Measurements from ENCODE around the gene LCTL. TPM values are rescaled to one million over a fixed set of nuclear protein-coding genes. Genes with fewer than 3 reads are reported as not detected.

LCTL gene
- total and polyA plus RNA-seq, 2 of the 8 experiments (the other 6 are each of a cell fraction or from before 2014, with no cell fraction given): 5.5 to 6.2 TPM

DNA sequence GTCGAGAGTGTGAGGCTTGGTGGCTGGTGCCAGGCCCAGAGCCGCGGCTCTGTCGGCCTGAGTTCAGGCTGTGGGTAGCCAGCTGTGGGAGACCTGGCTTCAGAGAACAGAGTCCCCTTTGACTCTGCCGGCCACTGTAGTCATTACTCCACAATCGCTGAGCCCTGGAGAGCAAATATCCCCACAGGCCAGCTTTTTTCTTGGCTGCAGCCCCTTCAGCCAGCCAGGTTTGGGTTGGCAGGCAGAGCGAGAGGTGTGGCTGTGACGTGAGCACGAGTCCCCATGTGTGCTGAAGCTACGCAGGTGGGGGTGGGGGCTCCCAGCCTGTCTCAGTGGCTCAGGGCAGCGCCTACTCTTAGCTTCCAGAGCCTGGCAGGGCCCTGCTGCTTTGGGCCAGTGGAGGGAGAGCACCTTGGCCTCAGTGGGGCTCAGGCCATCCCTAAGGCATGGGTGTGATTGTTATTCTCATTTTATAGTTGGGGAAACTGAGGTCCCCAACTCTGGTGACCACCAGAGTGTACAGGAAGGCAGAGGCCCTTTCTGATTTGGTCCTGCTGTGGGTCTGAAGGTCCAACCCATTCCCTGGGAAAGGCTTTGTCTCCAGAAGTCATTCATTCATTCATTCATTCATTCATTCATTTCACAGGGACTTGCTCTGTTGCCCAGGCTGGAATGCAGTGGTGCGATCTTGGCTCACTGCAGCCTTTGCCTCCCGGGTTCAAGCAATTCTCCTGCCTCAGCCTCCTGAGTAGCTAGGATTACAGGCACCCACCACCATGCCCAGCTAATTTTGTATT lies 45.7 kb upstream of the LCTL start:
- Histone ChIP-seq H3K14ac (ENCODE audit: insufficient read length) (no peak overlapping the region), H2AK5ac (ENCODE audit: low read depth, low read length) (no peak overlapping the region), H4K8ac (ENCODE audit: extremely low read depth, insufficient read depth, low read length) (peak overlapping the region; percentile 45; the same call in 1 of the 2 replicates), H2BK20ac (ENCODE audit: low read length) (no peak overlapping the region; the same call in 1 of the 2 replicates), H3K4ac (replicated peaks; ENCODE audit: insufficient read length, low read depth, low read length) (no peak overlapping the region), H3K18ac (ENCODE audit: extremely low read depth, low read length) (no peak overlapping the region), H3K79me2 (ENCODE audit: control insufficient read depth in 1 of 2, insufficient read depth in 2 of 2, low read length in 2 of 2) (no peaks in the 10 kb centered on the region), H3K9ac (replicated peaks in 1 of 4; ENCODE audit: extremely low read depth in 1 of 4, low read depth in 3 of 4, low read length in 3 of 4) (no peak overlapping the region), H2BK120ac (replicated peaks; ENCODE audit: low read depth, low read length) (no peak overlapping the region), H3K4me2 (ENCODE audit: insufficient read depth in 1 of 2, low read depth in 2 of 2, low read length in 2 of 2) (no peak overlapping the region), H3K36me3 (ENCODE audit: control insufficient read depth in 2 of 4, insufficient read depth in 4 of 4, low read length in 3 of 4) (no peaks in the 10 kb centered on the region), H3K9me3 (ENCODE audit: insufficient read depth in 2 of 2, low read depth in 1 of 2, low read length in 1 of 2) (no peaks in the 10 kb centered on the region), H3K23ac (ENCODE audit: insufficient read length) (no peak overlapping the region), H2BK12ac (ENCODE audit: low read depth, low read length) (no peak overlapping the region), H4K5ac (ENCODE audit: insufficient read length, low read depth, low read length) (no peak overlapping the region), H3K27me3 (replicated peaks in 1 of 4; ENCODE audit: control insufficient read depth in 3 of 4, extremely low read depth in 1 of 4, insufficient read depth in 3 of 4, low read length in 3 of 4) (no peaks in the 10 kb centered on the region), H4K20me1 (replicated peaks in 1 of 2; ENCODE audit: control insufficient read depth in 1 of 2, insufficient read depth in 2 of 2, low read length in 2 of 2) (no peaks in the 10 kb centered on the region), H3K4me3 (ENCODE audit: extremely low read depth in 1 of 4, insufficient read depth in 2 of 4, low read depth in 3 of 4, low read length in 4 of 4) (no peak overlapping the region), H3K23me2 (ENCODE audit: low read depth, low read length) (no peaks in the 10 kb centered on the region), H3K4me1 (replicated peaks in 1 of 4; ENCODE audit: control insufficient read depth in 3 of 4, insufficient read depth in 4 of 4, low read length in 3 of 4) (no peaks in the 10 kb centered on the region; a peak in 1 of 7 replicates), H3K79me1 (ENCODE audit: low read depth, low read length) (no peaks in the 10 kb centered on the region), H4K91ac (replicated peaks; ENCODE audit: insufficient read length, low read length) (no peak overlapping the region), H2BK15ac (ENCODE audit: low read length) (no peak overlapping the region), H2BK5ac (ENCODE audit: low read depth, low read length) (no peak overlapping the region), H2AFZ (ENCODE audit: low read length) (peak overlapping the region; percentile 12; the same call in 1 of the 2 replicates), H3K56ac (replicated peaks; ENCODE audit: insufficient read length, low read depth, low read length) (no peak overlapping the region), H3K27ac (ENCODE audit: low read depth, low read length) (no peak overlapping the region)
- FAIRE-seq (no peak), DNase-seq (ENCODE audit: low read depth in 1 of 2, low spot score in 2 of 2) (no peak)
- CTCF ChIA-PET (ENCODE audit: partially characterized antibody): interaction anchor here (0.6 to 22.4 kb wide), 8 partner anchors 10 to 239 kb away, joined by 3 to 361 read pairs (median 8); partner anchors contain the start of gene SMAD6
- POLR2A ChIA-PET (ENCODE audit: partially characterized antibody): no interaction called here
- WGBS, 2 experiments (ENCODE audit: extremely low coverage in 1 of 2, insufficient coverage in 1 of 2, insufficient read length in 1 of 2, insufficient replicate concordance in 2 of 2, low coverage in 1 of 2, low lambda C conversion rate in 2 of 2, missing lambda C conversion rate in 1 of 2): 92% methylated on average over 12 of the region's 13 CpGs; no CpG with 5 or more reads in 1 of the 2 experiments
- TF ChIP-seq CEBPB (IDR thresholded peaks at IDR 0.05; ENCODE audit: low read depth, low read length): no peak
- TF ChIP-seq JUND (IDR thresholded peaks at IDR 0.05; ENCODE audit: low read length): no peak
- TF ChIP-seq SAP30 (IDR thresholded peaks at IDR 0.05; ENCODE audit: insufficient read depth, insufficient replicate concordance, low read length): no peak
- TF ChIP-seq SRF (IDR thresholded peaks at IDR 0.05; ENCODE audit: low read depth, low read length): no peak
- TF ChIP-seq KDM4A (IDR thresholded peaks at IDR 0.05; ENCODE audit: low read depth, low read length, severe bottlenecking): no peak
- TF ChIP-seq HDAC6 (IDR thresholded peaks at IDR 0.05; ENCODE audit: low read depth, low read length): no peak
- TF ChIP-seq SIX5 (IDR thresholded peaks at IDR 0.05; ENCODE audit: low read depth, low read length): no peak
- TF ChIP-seq, protein P1, sequence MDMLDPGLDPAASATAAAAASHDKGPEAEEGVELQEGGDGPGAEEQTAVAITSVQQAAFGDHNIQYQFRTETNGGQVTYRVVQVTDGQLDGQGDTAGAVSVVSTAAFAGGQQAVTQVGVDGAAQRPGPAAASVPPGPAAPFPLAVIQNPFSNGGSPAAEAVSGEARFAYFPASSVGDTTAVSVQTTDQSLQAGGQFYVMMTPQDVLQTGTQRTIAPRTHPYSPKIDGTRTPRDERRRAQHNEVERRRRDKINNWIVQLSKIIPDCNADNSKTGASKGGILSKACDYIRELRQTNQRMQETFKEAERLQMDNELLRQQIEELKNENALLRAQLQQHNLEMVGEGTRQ (IDR thresholded peaks at IDR 0.05; ENCODE audit: low read length): no peak
- TF ChIP-seq EZH2 (IDR thresholded peaks at IDR 0.05; ENCODE audit: low read depth, low read length, severe bottlenecking): no peak
- TF ChIP-seq, protein P2, sequence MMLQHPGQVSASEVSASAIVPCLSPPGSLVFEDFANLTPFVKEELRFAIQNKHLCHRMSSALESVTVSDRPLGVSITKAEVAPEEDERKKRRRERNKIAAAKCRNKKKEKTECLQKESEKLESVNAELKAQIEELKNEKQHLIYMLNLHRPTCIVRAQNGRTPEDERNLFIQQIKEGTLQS (IDR thresholded peaks at IDR 0.05; ENCODE audit: insufficient read depth, low read depth, low read length): no peak
- TF ChIP-seq TCF12 (IDR thresholded peaks at IDR 0.05; ENCODE audit: low read depth, low read length): no peak

Data from H1 (cell line).